GM23248 (cell line): ENCODE results near the gene OMG.

ENCODE experiments used
- EZH2 ChIP-seq: fragments of 200-600 bp; sonication (generic); IDR thresholded peaks from 2 replicates; pipeline ENCODE4 v1.6.1; 2018; ENCODE audit warnings: antibody characterized with exemption, mild to moderate bottlenecking; ENCODE audit not compliant: insufficient read depth, poor library complexity, severe bottlenecking
- EZH2phosphoT487 ChIP-seq: fragments of 200-600 bp; sonication (generic); IDR thresholded peaks from 2 replicates; pipeline ENCODE4 v1.6.1; 2018; ENCODE audit warnings: antibody characterized with exemption, moderate library complexity, mild to moderate bottlenecking, low read depth; ENCODE audit not compliant: insufficient read depth

GRCh38 chr17:31252741-31253140 is 44.3 kb downstream of the OMG start:
- TF ChIP-seq EZH2phosphoT487 (no peak), EZH2 (no peak)
